IMR-90 (cell line): ENCODE data around the gene FAM177A1. TPM values are rescaled to one million over a fixed set of nuclear protein-coding genes. Genes with fewer than 3 reads are reported as not detected.

Experiments
- ATAC-seq: fragments of 200-7000 bp; cut with Tn5 transposase; 2 replicates; pipeline ENCODE4 v1.9.1; 2020; ENCODE audit warnings: low read depth, mild to moderate bottlenecking, moderate library complexity
- BruUV-seq: library from RNA; stranded (reverse); fragments of 400-500 nt; replicated peaks from 2 replicates; lab custom pipeline; 2021; lab: Mats Ljungman, UMichigan
- CTCF ChIA-PET: fragments of 300-600 bp; formaldehyde crosslinking; extraction: SDS; loops from one replicate; lab custom pipeline; 2021; ENCODE audit warnings: antibody characterized with exemption; lab: Yijun Ruan, JAX
- POLR2A ChIA-PET: fragments of 300-600 bp; sonication (Branson Sonifier 250); formaldehyde crosslinking; loops from one replicate; lab custom pipeline; 2022; ENCODE audit warnings: antibody characterized with exemption; ENCODE audit not compliant: unreplicated experiment; lab: Charles Lee
- DNase-seq: peaks from one replicate; pipeline ENCODE4 v3.0.0; 2013
- H2AFZ ChIP-seq: replicated peaks from 2 replicates; pipeline ENCODE3; 2013; ENCODE audit warnings: low read length, mild to moderate bottlenecking; ENCODE audit not compliant: poor library complexity
- H2AK5ac ChIP-seq: 2 replicates; pipeline ENCODE4 v1.6.1; 2013; ENCODE audit warnings: low read depth, low read length, inconsistent platforms
- H2AK9ac ChIP-seq: replicated peaks from 2 replicates; pipeline ENCODE3; 2013; ENCODE audit warnings: mild to moderate bottlenecking, low read depth, low read length, moderate library complexity; ENCODE audit not compliant: poor library complexity
- H2BK120ac ChIP-seq: 2 replicates; pipeline ENCODE4 v1.6.1; 2013; ENCODE audit warnings: low read depth, low read length, inconsistent platforms
- H2BK15ac ChIP-seq: 3 replicates; pipeline ENCODE4 v1.6.1; 2013; ENCODE audit warnings: low read depth, low read length, inconsistent platforms
- H2BK20ac ChIP-seq: 2 replicates; pipeline ENCODE4 v1.6.1; 2013; ENCODE audit warnings: low read depth, mild to moderate bottlenecking, inconsistent platforms, low read length, moderate library complexity
- H2BK5ac ChIP-seq: 2 replicates; pipeline ENCODE4 v1.6.1; 2013; ENCODE audit warnings: mild to moderate bottlenecking, low read depth, low read length, inconsistent platforms; ENCODE audit not compliant: poor library complexity, severe bottlenecking
- H3K14ac ChIP-seq: replicated peaks from 2 replicates; pipeline ENCODE4 v1.6.1; 2013; ENCODE audit warnings: low read depth, low read length, inconsistent platforms
- H3K18ac ChIP-seq: 2 replicates; pipeline ENCODE4 v1.6.1; 2013; ENCODE audit warnings: low read depth, low read length, control low read depth
- H3K23ac ChIP-seq: 2 replicates; pipeline ENCODE4 v1.6.1; 2013; ENCODE audit warnings: low read depth, low read length, inconsistent platforms
- H3K27ac ChIP-seq: 2 replicates; pipeline ENCODE4 v1.5.1; 2013; ENCODE audit warnings: mild to moderate bottlenecking, control low read depth, low read length; ENCODE audit not compliant: insufficient read depth
- H3K27me3 ChIP-seq: 2 replicates; pipeline ENCODE4 v1.6.1; 2013; ENCODE audit warnings: low read length; ENCODE audit not compliant: control insufficient read depth, insufficient read depth
- H3K36me3 ChIP-seq: 2 replicates; pipeline ENCODE4 v1.6.1; 2013; ENCODE audit warnings: low read length, mixed read lengths; ENCODE audit not compliant: control insufficient read depth, insufficient read depth
- H3K4ac ChIP-seq: 2 replicates; pipeline ENCODE4 v1.6.1; 2013; ENCODE audit warnings: low read depth, low read length, inconsistent platforms
- H3K4me1 ChIP-seq: 2 replicates; pipeline ENCODE4 v1.6.1; 2013; ENCODE audit warnings: low read length, mixed read lengths; ENCODE audit not compliant: control insufficient read depth, insufficient read depth
- H3K4me2 ChIP-seq: 2 replicates; pipeline ENCODE4 v1.6.1; 2013; ENCODE audit warnings: low read depth, mild to moderate bottlenecking, control low read depth, low read length, moderate library complexity
- H3K4me3 ChIP-seq: 2 replicates; pipeline ENCODE4 v1.5.1; 2013; ENCODE audit warnings: low read depth, mild to moderate bottlenecking, control low read depth, low read length, moderate library complexity; ENCODE audit not compliant: insufficient read depth
- H3K56ac ChIP-seq: 2 replicates; pipeline ENCODE4 v1.6.1; 2013; ENCODE audit warnings: low read length, inconsistent platforms; ENCODE audit not compliant: insufficient read depth; ENCODE audit errors: extremely low read depth
- H3K79me1 ChIP-seq, 2 experiments: 2 replicates each; pipeline ENCODE4 v1.6.1; 2013; ENCODE audit warnings: low read length in 2 of 2, inconsistent platforms in 1 of 2, low read depth in 1 of 2
- H3K9ac ChIP-seq: 2 replicates; pipeline ENCODE4 v1.6.1; 2013; ENCODE audit warnings: low read depth, low read length, control low read depth
- H3K9me1 ChIP-seq: 2 replicates; pipeline ENCODE4 v1.6.1; 2013; ENCODE audit warnings: low read length, inconsistent platforms; ENCODE audit not compliant: insufficient read depth
- H3K9me3 ChIP-seq: 2 replicates; pipeline ENCODE4 v1.6.1; 2013; ENCODE audit warnings: low read length; ENCODE audit not compliant: control insufficient read depth, insufficient read depth
- H4K20me1 ChIP-seq: 2 replicates; pipeline ENCODE4 v1.6.1; 2013; ENCODE audit warnings: low read length, inconsistent platforms; ENCODE audit not compliant: insufficient read depth
- H4K5ac ChIP-seq: 2 replicates; pipeline ENCODE4 v1.6.1; 2013; ENCODE audit warnings: mild to moderate bottlenecking, low read depth, low read length, control low read depth
- H4K8ac ChIP-seq, 2 experiments: 2 replicates each; pipeline ENCODE4 v1.6.1; 2013; ENCODE audit warnings: low read depth in 2 of 2, low read length in 2 of 2, control low read depth in 1 of 2, inconsistent platforms in 1 of 2
- H4K91ac ChIP-seq: 2 replicates; pipeline ENCODE4 v1.6.1; 2013; ENCODE audit warnings: low read depth, low read length, inconsistent platforms; ENCODE audit not compliant: insufficient read depth
- CTCF ChIP-seq: conservative IDR thresholded peaks from 2 replicates; pipeline ENCODE4 v1.5.1; 2012; ENCODE audit warnings: mild to moderate bottlenecking, low read depth, low read length, improper control_type of control experiment
- MXI1 ChIP-seq: IDR thresholded peaks from 2 replicates; pipeline ENCODE4 v1.6.1; 2012; ENCODE audit warnings: low read depth, mild to moderate bottlenecking, low read length, moderate library complexity, borderline replicate concordance
- WGBS, 2 experiments: methylation state at CpG; one replicate each; pipeline versions ENCODE4 v1.1.5 to v1.1.7; 2013; ENCODE audit warnings: missing lambda C conversion rate in 2 of 2; ENCODE audit not compliant: insufficient read length in 1 of 2; ENCODE audit errors: extremely low coverage in 2 of 2; 5-methylcytosine and 5-hydroxymethylcytosine counted together
- dilution Hi-C: fragments of 300-500 bp; cut with HindIII; formaldehyde crosslinking; loops from one replicate; pipeline ENCODE4 v1.14.3; 2018; ENCODE audit warnings: low sequenced_read_pairs; ENCODE audit not compliant: unreplicated experiment
- in situ Hi-C: fragments of 300-500 bp; cut with MboI; formaldehyde crosslinking; loops from 3 replicates; pipeline ENCODE4 v1.14.3; 2019; ENCODE audit warnings: low sequenced_read_pairs, inconsistent platforms, mixed read lengths
- intact Hi-C: fragments of 100-400 bp; cut with micrococcal nuclease; formaldehyde crosslinking; loops from 2 replicates; pipeline ENCODE4 v1.10.0; 2022
- polyA plus RNA-seq, 3 experiments: library from polyadenylated mRNA; depleted of rRNA; stranded (reverse); fragments of >200 nt; gene quantifications; 2 replicates each; pipeline ENCODE4 v1.2.3, GENCODE V29; 2012; ENCODE audit warnings: low replicate concordance in 1 of 3
- total RNA-seq: library from RNA; depleted of rRNA; stranded (reverse); fragments of >200 nt; gene quantifications from 2 replicates; pipeline ENCODE4 v1.2.3, GENCODE V29; 2012

The FAM177A1 gene
- total and polyA plus RNA-seq, 2 of the 4 experiments (the other 2 are of a cell fraction): 18.5 to 33.4 TPM

- Histone ChIP-seq H3K4ac (no peak overlapping the region), H4K5ac (no peak overlapping the region), H3K27ac (no peak overlapping the region), H4K91ac (no peak overlapping the region), H4K8ac (no peak overlapping the region), H2BK20ac (no peak overlapping the region), H3K23ac (no peak overlapping the region), H4K20me1 (no peaks in the 10 kb centered on the region), H2BK120ac (no peak overlapping the region), H3K79me1 (peaks cover 3 to 16% of the 10 kb centered on the region in 2 experiments; a peak in 3 of 4 replicates), H2BK15ac (no peak overlapping the region), H3K4me1 (no peaks in the 10 kb centered on the region; the same call in 1 of the 2 replicates), H3K36me3 (no peaks in the 10 kb centered on the region), H3K56ac (no peak overlapping the region), H2BK5ac (no peak overlapping the region), H3K14ac (no peak overlapping the region), H2AK9ac (no peak overlapping the region), H3K27me3 (no peaks in the 10 kb centered on the region), H3K9me1 (no peaks in the 10 kb centered on the region; the same call in 1 of the 2 replicates), H3K4me3 (no peak overlapping the region), H3K9me3 (no peaks in the 10 kb centered on the region), H2AFZ (no peak overlapping the region), H2AK5ac (no peak overlapping the region), H3K18ac (no peak overlapping the region), H3K4me2 (no peak overlapping the region), H3K9ac (no peak overlapping the region)
- DNase-seq (no peak), ATAC-seq (no peak)
- in situ Hi-C loops: no loop called here
- POLR2A ChIA-PET: interaction anchor here (0.7 kb wide), 1 partner anchor 59 kb away, joined by 4 read pairs; no protein-coding TSS in a partner anchor
- 67% methylated on average over 1 of the region's 3 CpGs; no CpG with 5 or more reads in 1 of the 2 experiments for WGBS, 2 experiments
- TF ChIP-seq CTCF: no peak
- no peak for TF ChIP-seq MXI1
- dilution Hi-C loops: no loop called here
- intact Hi-C loops: loop anchor here (10.0 kb wide), 1 partner anchor 372 kb away; no protein-coding TSS in a partner anchor
- CTCF ChIA-PET: interaction anchor here (0.7 to 1.2 kb wide), 3 partner anchors 28 to 578 kb away, joined by 3 to 4 read pairs (median 3); no protein-coding TSS in a partner anchor
- BruUV-seq: no TSS peak
Measured at GRCh38 chr14:35042632-35043031, 3.4 kb upstream of the FAM177A1 start.
